NCI-H2227 treated with DMSO at 0.1 percent for 48 hours (cell line): ENCODE data around the gene TMEM167B.
"Not testable (repeated sequence)": the region's sequence is repeated elsewhere in the genome, so short reads cannot be mapped to it uniquely, and the experiment has no call there.

Experiments
- DNase-seq: peaks from one replicate; lab custom pipeline; 2025; lab: John Stamatoyannopoulos, UW

Gene TMEM167B

GRCh38 chr1:109113590-109114341, 23.2 kb downstream of the TMEM167B start, which contains the start of gene ELAPOR1:
ELAPOR1 (plus strand) TSS chr1:109114115; CDS start chr1:109114184, 69 bp downstream.
- DNase-seq: peak; percentile 86

DNA sequence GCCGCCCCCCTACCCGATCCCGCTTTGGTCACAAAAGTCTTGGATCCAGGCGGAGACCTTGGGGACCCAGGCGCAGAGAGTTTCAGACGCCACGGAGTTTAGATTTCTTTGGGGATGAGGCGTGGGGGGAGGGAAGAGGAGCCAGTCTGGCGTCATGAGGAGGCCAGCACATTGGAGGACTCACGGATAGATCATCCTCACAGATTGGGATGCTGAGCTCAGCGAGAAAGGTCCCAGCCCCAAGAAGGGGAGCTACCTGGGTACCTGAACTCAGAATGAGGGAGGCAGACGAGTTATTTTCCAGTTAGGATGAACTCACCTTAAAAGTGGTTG, 23.7 kb downstream of the TMEM167B start:
- no peak for DNase-seq

- DNase-seq: no peak
Measured at GRCh38 chr1:109115685-109116084, 25.1 kb downstream of the TMEM167B start.

DNA sequence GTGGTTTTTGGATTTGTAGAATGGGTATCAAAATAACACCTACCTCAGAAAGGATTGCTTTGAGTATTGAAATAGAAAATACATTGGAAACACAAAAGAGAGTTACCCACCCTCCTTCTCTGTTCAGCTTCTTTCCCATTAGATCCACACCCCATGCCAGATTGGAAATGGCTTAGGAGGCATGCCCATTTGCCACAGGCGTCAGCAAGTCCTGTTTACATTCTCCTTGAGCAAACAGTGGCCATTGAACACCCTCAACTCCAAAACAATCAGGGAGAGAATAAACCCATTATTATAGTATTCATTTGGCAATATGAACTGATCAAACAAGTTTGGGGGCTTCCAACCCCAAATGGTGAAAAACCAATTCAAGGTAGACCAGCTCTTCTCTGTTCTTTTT, 25.7 kb downstream of the TMEM167B start:
- no peak for DNase-seq

- no peak for DNase-seq
Measured at GRCh38 chr1:109118089-109118488, 27.5 kb downstream of the TMEM167B start.

DNA sequence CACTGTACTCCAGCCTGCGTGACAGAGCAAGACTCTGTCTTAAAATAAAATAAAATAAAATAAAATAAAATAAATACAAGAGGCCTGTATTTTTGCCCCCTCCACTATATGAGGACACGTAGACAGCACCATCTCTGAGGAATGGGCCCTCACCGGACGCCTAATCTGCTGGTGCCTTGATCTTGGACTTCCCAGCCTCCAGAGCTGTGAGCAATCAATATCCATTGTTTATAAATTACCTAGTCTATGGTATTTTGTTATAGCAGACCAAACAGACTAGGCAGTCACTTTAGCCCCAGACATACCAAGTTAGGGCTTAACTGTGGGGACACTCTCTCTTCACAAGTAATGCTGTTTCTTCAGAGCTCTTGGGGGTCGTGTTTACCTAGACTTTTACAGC, 29.8 kb downstream of the TMEM167B start:
- DNase-seq: no peak

DNA sequence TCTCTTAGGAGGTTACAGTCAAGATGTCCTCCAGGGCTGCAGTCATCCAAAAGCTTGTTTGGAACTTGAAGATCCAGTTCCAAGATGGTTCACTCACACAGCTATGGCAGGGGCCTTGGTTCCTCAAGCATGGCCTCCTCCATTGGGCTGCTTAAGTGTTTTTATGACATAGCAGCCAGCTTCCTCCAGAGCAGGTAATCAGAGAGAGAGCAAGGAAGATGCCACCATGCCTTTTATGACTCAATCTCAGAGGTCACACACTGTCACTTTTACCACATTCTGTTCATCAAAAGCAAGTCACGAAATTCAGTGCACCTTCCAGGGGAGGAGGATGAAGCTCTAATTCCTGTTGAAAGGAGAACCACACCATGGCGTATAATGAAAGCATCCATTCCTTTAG, 40.5 kb downstream of the TMEM167B start:
- DNase-seq: no peak

GRCh38 chr1:109131800-109132199, 41.2 kb downstream of the TMEM167B start:
- no peak for DNase-seq

- no peak for DNase-seq
Measured at GRCh38 chr1:109133002-109133706, 42.6 kb downstream of the TMEM167B start.

DNA sequence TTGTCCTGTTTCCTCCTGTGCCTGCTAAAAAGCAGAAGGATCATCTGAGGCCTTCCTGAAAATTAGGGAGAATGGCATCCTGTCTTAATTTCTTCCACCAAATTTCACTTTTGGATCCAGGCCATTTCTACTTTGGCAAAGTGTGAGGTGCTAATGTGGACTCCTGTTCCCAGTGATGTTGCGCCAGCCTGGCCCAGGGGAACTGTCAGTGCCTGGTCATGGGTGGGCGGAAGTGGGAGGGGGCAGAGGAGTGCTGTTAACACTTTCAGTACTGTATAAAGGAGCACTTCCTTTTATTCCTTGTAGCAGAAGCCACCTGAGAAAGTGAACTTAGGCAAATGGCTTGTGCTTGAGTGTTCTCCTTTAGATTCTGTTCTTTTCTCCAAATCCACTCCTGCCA, 43.3 kb downstream of the TMEM167B start:
- DNase-seq: no peak

DNA sequence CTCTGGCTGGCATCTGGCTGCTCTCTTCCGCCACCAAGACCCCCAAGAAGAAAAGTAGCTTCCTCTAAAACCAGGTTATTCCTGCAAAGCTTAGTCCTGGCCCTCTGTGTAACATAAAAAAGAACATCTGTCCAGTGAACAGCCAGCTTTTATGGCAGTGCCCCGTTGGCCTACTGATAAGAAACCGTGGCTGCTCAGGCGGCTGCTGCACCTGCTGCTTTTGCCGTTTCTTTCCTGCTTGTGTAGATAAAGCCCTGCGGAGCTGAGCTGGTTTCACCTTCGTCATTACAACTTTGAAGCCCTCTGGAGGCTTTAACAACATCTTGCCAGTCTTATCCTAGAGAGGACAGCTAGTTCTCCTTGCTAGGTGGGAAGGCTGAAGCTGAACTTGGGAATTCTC, 43.9 kb downstream of the TMEM167B start:
- DNase-seq: no peak

- no peak for DNase-seq
Measured at GRCh38 chr1:109135940-109136339, 45.4 kb downstream of the TMEM167B start.

- no peak for DNase-seq
Measured at GRCh38 chr1:109136766-109137165, 46.2 kb downstream of the TMEM167B start.

DNA sequence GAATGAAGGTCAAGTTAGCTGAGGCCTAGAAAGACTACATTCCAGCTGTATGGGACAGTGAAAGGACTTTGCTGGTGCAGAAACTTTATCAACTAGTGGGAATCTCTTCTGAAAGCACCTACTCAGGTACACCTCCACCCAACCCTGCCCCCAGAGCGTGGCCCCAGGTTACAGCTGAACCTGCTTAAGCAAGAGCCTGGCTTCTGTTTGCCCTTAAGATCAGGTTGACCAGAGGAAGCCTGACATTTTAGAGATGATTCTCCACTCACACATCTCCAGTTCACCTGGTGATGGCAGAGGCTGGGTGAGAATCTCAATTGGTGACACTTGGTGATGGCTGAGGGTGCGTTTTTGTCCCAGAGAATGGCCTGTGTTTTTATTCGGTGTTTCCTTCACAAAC, 47.4 kb downstream of the TMEM167B start:
- DNase-seq: no peak

GRCh38 chr1:109138358-109138757, 47.8 kb downstream of the TMEM167B start:
- DNase-seq: no peak

GRCh38 chr1:109140392-109140791, 49.8 kb downstream of the TMEM167B start:
- no peak for DNase-seq

GRCh38 chr1:109142260-109142659, 51.7 kb downstream of the TMEM167B start:
- DNase-seq: no peak

DNA sequence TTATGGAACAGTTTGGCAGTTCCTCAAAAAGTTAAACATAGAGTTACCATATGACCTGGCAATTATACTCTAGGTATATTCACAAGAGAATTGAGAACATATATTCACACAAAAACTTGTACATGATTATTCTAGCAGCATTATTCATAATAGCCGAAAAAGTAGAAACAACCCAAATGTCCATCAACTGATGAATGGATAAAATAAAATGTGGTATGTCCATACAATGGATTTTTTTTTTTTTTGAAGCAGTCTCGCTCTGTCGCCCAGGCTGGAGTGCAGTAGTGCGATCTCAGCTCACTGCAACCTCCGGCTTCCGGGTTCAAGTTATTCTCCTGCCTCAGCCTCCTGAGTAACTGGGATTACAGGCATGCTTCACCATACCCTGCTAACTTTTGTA, 52.2 kb downstream of the TMEM167B start:
- not testable (repeated sequence) for DNase-seq
